ENCODE data around the gene ELP4.

ELP4 gene

DNA sequence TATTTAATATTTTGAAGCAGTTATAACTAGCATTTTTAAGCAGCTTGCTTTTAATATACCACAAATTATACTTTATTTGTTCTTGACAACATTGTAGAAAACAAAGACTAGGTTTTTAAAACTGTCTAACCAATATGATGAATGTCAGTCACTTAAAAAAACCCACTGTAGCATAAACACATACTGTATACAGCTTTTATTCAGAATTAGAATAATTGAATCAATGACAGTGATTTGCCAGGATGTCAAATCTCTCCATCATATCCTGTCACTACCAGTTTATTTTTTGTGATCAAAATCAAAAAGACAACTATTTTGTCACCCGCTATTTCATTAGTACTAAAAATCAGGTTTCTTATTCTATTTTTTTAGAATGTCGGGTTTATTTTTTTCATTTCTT lies 275.0 kb downstream of the ELP4 start:
- Histone ChIP-seq H3K18ac (ENCODE audit: low read length) (no peak overlapping the region), H3K79me1 (ENCODE audit: low read depth, low read length) (no peaks in the 10 kb centered on the region), H2AFZ (ENCODE audit: low read length) (no peak overlapping the region), H3K27ac (replicated peaks; ENCODE audit: low read length) (no peak overlapping the region), H2AK5ac (ENCODE audit: low read depth, low read length) (no peak overlapping the region), H3K4ac (ENCODE audit: low read length) (no peak overlapping the region), H3K9me3 (replicated peaks in 1 of 2; ENCODE audit: control insufficient read depth in 2 of 2, insufficient read depth in 1 of 2, low read depth in 1 of 2, low read length in 2 of 2) (no peaks in the 10 kb centered on the region), H3K27me3 (ENCODE audit: control insufficient read depth in 3 of 3, insufficient read depth in 3 of 3, low read depth in 1 of 3, low read length in 3 of 3) (no peaks in the 10 kb centered on the region), H2BK12ac (ENCODE audit: low read length) (no peak overlapping the region), H3K36me3 (replicated peaks in 1 of 2; ENCODE audit: control insufficient read depth in 2 of 2, insufficient read depth in 2 of 2, low read length in 2 of 2) (peaks cover 0 to 18% of the 10 kb centered on the region in 2 donors), H3K23ac (ENCODE audit: low read depth, low read length, poor library complexity) (no peak overlapping the region), H2BK5ac (ENCODE audit: low read length) (no peak overlapping the region), H3K14ac (ENCODE audit: low read length) (no peak overlapping the region), H4K8ac (ENCODE audit: low read depth, low read length) (no peak overlapping the region), H2BK15ac (ENCODE audit: low read length) (no peak overlapping the region), H2BK120ac (ENCODE audit: low read depth, low read length) (no peak overlapping the region), H3K4me1 (ENCODE audit: control insufficient read depth in 2 of 2, insufficient read depth in 1 of 2, low read depth in 1 of 2, low read length in 2 of 2) (peaks cover 10 to 19% of the 10 kb centered on the region in 2 donors), H4K91ac (ENCODE audit: low read depth, low read length, poor library complexity) (no peak overlapping the region), H3K4me2 (ENCODE audit: insufficient read depth, low read length, poor library complexity, severe bottlenecking) (no peak overlapping the region), H3K4me3 (ENCODE audit: low read length in 2 of 2) (no peak overlapping the region), H3K9ac (ENCODE audit: low read depth, low read length, poor library complexity) (no peak overlapping the region)
- WGBS, 2 donors (ENCODE audit: extremely low coverage in 2 of 2, insufficient read length in 2 of 2, insufficient replicate concordance in 1 of 2): no CpG with 5 or more reads among the region's 2 CpGs
- DNase-seq (ENCODE audit: low spot score): no peak

DNA sequence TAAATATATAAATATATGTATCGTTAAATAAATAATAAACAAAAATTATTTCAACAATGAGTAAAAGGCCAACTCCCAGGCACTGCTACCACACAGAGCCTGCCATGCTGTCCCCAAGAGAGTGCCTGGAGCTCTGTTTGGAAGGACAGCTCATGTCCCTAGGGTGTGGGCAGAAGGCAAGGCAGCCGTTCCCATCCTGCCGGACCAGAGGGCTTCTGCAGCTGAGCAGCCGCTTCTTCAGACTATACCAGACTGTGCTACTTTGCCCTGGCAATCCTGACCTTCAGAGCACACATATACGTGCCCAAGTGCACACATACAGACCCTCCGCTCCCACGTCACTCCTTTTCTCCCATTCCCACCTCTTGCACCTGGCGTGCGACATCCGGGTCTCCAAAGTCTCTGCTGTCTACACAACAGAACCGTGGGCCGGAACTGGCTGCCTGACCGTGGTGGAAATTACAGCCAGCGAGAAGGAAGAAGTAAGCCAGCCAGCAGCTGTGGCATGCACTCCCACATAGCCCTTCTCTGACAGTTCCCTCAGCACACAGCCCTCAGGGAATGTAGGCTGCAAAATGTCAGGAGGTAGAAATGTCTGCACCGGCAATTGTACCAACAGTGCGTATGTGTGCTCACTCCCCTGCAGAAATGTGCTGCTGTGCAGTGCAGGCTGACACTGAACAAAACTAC lies 277.6 kb downstream of the ELP4 start:
- H3K4me1 ChIP-seq (ENCODE audit: control insufficient read depth in 2 of 2, insufficient read depth in 1 of 2, low read depth in 1 of 2, low read length in 2 of 2): peaks cover 6 to 19% of the 10 kb centered on the region in 2 donors
- H2BK120ac ChIP-seq (ENCODE audit: low read depth, low read length): no peak overlapping the region
- H3K4me3 ChIP-seq (ENCODE audit: low read length in 2 of 2): no peak overlapping the region
- H2AK5ac ChIP-seq (ENCODE audit: low read depth, low read length): no peak overlapping the region
- no peak overlapping the region for H3K14ac ChIP-seq (ENCODE audit: low read length)
- H2AFZ ChIP-seq (ENCODE audit: low read length): no peak overlapping the region
- H3K36me3 ChIP-seq (replicated peaks in 1 of 2; ENCODE audit: control insufficient read depth in 2 of 2, insufficient read depth in 2 of 2, low read length in 2 of 2): peaks cover 9 to 43% of the 10 kb centered on the region in 2 donors
- H4K8ac ChIP-seq (ENCODE audit: low read depth, low read length): no peak overlapping the region
- H3K27me3 ChIP-seq (ENCODE audit: control insufficient read depth in 3 of 3, insufficient read depth in 3 of 3, low read depth in 1 of 3, low read length in 3 of 3): no peaks in the 10 kb centered on the region
- no peak overlapping the region for H3K4me2 ChIP-seq (ENCODE audit: insufficient read depth, low read length, poor library complexity, severe bottlenecking)
- no peak overlapping the region for H2BK5ac ChIP-seq (ENCODE audit: low read length)
- peaks cover 0 to 4% of the 10 kb centered on the region in 2 donors for H3K9me3 ChIP-seq (replicated peaks in 1 of 2; ENCODE audit: control insufficient read depth in 2 of 2, insufficient read depth in 1 of 2, low read depth in 1 of 2, low read length in 2 of 2)
- no peak overlapping the region for H3K9ac ChIP-seq (ENCODE audit: low read depth, low read length, poor library complexity)
- DNase-seq (ENCODE audit: low spot score): no peak
- H2BK15ac ChIP-seq (ENCODE audit: low read length): no peak overlapping the region
- H3K4ac ChIP-seq (ENCODE audit: low read length): no peak overlapping the region
- H3K27ac ChIP-seq (replicated peaks; ENCODE audit: low read length): peak overlapping the region; percentile 70
- H3K18ac ChIP-seq (ENCODE audit: low read length): peak overlapping the region; percentile 54
- H2BK12ac ChIP-seq (ENCODE audit: low read length): no peak overlapping the region
- H3K23ac ChIP-seq (ENCODE audit: low read depth, low read length, poor library complexity): no peak overlapping the region
- H4K91ac ChIP-seq (ENCODE audit: low read depth, low read length, poor library complexity): no peak overlapping the region
- peaks cover 2% of the 10 kb centered on the region for H3K79me1 ChIP-seq (ENCODE audit: low read depth, low read length)
- no CpG with 5 or more reads among the region's 16 CpGs for WGBS, 2 donors (ENCODE audit: extremely low coverage in 2 of 2, insufficient read length in 2 of 2, insufficient replicate concordance in 1 of 2)

DNA sequence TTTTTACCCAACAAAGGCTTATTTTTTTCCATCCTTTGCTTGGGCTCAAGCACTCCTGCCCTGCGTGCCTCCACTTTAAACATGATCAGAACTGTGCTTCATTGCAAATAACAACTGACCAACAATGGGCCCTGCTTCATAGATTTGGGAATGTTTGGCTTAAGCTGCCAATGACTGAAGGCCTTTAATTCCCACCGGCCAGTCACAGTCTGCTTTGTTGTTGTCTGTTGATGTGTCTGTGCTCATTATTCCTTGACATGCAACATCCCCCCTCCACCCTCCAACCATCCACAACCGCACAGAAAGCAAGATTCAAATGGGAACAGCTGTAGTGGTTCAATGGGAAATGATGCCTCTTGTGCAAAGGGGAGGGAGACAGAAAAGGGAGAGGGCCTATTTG lies 278.5 kb downstream of the ELP4 start:
- no peak overlapping the region for H3K18ac ChIP-seq (ENCODE audit: low read length)
- H4K91ac ChIP-seq (ENCODE audit: low read depth, low read length, poor library complexity): no peak overlapping the region
- no peak overlapping the region for H2BK15ac ChIP-seq (ENCODE audit: low read length)
- no peaks in the 10 kb centered on the region for H3K27me3 ChIP-seq (ENCODE audit: control insufficient read depth in 3 of 3, insufficient read depth in 3 of 3, low read depth in 1 of 3, low read length in 3 of 3)
- peak overlapping the region; percentile 21 for H2AFZ ChIP-seq (ENCODE audit: low read length)
- no peak overlapping the region for H3K4me2 ChIP-seq (ENCODE audit: insufficient read depth, low read length, poor library complexity, severe bottlenecking)
- no peak overlapping the region for H2BK5ac ChIP-seq (ENCODE audit: low read length)
- H2AK5ac ChIP-seq (ENCODE audit: low read depth, low read length): no peak overlapping the region
- peaks cover 0 to 4% of the 10 kb centered on the region in 2 donors for H3K9me3 ChIP-seq (replicated peaks in 1 of 2; ENCODE audit: control insufficient read depth in 2 of 2, insufficient read depth in 1 of 2, low read depth in 1 of 2, low read length in 2 of 2)
- no peak overlapping the region for H3K4ac ChIP-seq (ENCODE audit: low read length)
- peak; percentile 76 for DNase-seq (ENCODE audit: low spot score)
- WGBS, 2 donors (ENCODE audit: extremely low coverage in 2 of 2, insufficient read length in 2 of 2, insufficient replicate concordance in 1 of 2): no CpG with 5 or more reads among the region's 3 CpGs
- no peak overlapping the region for H3K14ac ChIP-seq (ENCODE audit: low read length)
- no peak overlapping the region for H3K23ac ChIP-seq (ENCODE audit: low read depth, low read length, poor library complexity)
- H3K9ac ChIP-seq (ENCODE audit: low read depth, low read length, poor library complexity): no peak overlapping the region
- H3K4me3 ChIP-seq (ENCODE audit: low read length in 2 of 2): no peak overlapping the region
- no peak overlapping the region for H4K8ac ChIP-seq (ENCODE audit: low read depth, low read length)
- H3K36me3 ChIP-seq (replicated peaks in 1 of 2; ENCODE audit: control insufficient read depth in 2 of 2, insufficient read depth in 2 of 2, low read length in 2 of 2): peaks cover 15 to 52% of the 10 kb centered on the region in 2 donors
- no peak overlapping the region for H2BK120ac ChIP-seq (ENCODE audit: low read depth, low read length)
- H2BK12ac ChIP-seq (ENCODE audit: low read length): no peak overlapping the region
- peak overlapping the region; percentile 55 for H3K27ac ChIP-seq (replicated peaks; ENCODE audit: low read length)
- H3K4me1 ChIP-seq (ENCODE audit: control insufficient read depth in 2 of 2, insufficient read depth in 1 of 2, low read depth in 1 of 2, low read length in 2 of 2): peaks cover 6 to 19% of the 10 kb centered on the region in 2 donors
- peaks cover 2% of the 10 kb centered on the region for H3K79me1 ChIP-seq (ENCODE audit: low read depth, low read length)

DNA sequence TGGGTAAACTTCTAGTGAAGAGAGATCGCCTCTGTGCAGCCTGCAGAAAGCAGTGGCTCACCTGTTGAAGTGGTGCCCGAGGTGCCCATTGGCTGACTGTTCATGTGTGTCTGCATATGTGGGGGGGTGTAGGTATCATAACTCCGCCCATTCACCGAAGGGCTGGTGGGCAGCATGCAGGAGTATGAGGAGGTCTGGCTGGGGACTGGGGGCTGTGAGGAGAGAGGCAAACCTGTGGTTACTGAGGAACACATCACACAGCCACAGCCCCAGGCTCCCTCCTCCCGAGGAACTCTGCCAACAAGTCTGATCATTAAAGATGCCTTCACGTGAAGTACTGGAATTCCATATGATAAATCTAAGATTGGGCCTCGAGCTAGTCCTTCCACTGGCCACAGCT lies 281.1 kb downstream of the ELP4 start:
- H3K36me3 ChIP-seq (replicated peaks in 1 of 2; ENCODE audit: control insufficient read depth in 2 of 2, insufficient read depth in 2 of 2, low read length in 2 of 2): peaks cover 27 to 77% of the 10 kb centered on the region in 2 donors

More for the DNA sequence above, 281.1 kb downstream of the ELP4 start:
- no peaks in the 10 kb centered on the region for H3K27me3 ChIP-seq (ENCODE audit: control insufficient read depth in 3 of 3, insufficient read depth in 3 of 3, low read depth in 1 of 3, low read length in 3 of 3)
- no peak for DNase-seq (ENCODE audit: low spot score)
- peaks cover 2% of the 10 kb centered on the region for H3K79me1 ChIP-seq (ENCODE audit: low read depth, low read length)
- no peak overlapping the region for H3K4me2 ChIP-seq (ENCODE audit: insufficient read depth, low read length, poor library complexity, severe bottlenecking)
- no peak overlapping the region for H2BK15ac ChIP-seq (ENCODE audit: low read length)
- H3K18ac ChIP-seq (ENCODE audit: low read length): peak overlapping the region; percentile 44
- H2AK5ac ChIP-seq (ENCODE audit: low read depth, low read length): no peak overlapping the region
- H3K14ac ChIP-seq (ENCODE audit: low read length): no peak overlapping the region
- no peak overlapping the region for H3K4ac ChIP-seq (ENCODE audit: low read length)
- H2BK12ac ChIP-seq (ENCODE audit: low read length): no peak overlapping the region
- H3K4me1 ChIP-seq (ENCODE audit: control insufficient read depth in 2 of 2, insufficient read depth in 1 of 2, low read depth in 1 of 2, low read length in 2 of 2): peaks cover 8 to 19% of the 10 kb centered on the region in 2 donors
- no peak overlapping the region for H3K27ac ChIP-seq (replicated peaks; ENCODE audit: low read length)
- no peak overlapping the region for H3K9ac ChIP-seq (ENCODE audit: low read depth, low read length, poor library complexity)
- no peak overlapping the region for H2BK5ac ChIP-seq (ENCODE audit: low read length)
- no peak overlapping the region for H3K23ac ChIP-seq (ENCODE audit: low read depth, low read length, poor library complexity)
- no peak overlapping the region for H4K8ac ChIP-seq (ENCODE audit: low read depth, low read length)
- peaks cover 0 to 4% of the 10 kb centered on the region in 2 donors for H3K9me3 ChIP-seq (replicated peaks in 1 of 2; ENCODE audit: control insufficient read depth in 2 of 2, insufficient read depth in 1 of 2, low read depth in 1 of 2, low read length in 2 of 2)
- no CpG with 5 or more reads among the region's 7 CpGs for WGBS, 2 donors (ENCODE audit: extremely low coverage in 2 of 2, insufficient read length in 2 of 2, insufficient replicate concordance in 1 of 2)
- H3K4me3 ChIP-seq (ENCODE audit: low read length in 2 of 2): no peak overlapping the region
- H4K91ac ChIP-seq (ENCODE audit: low read depth, low read length, poor library complexity): no peak overlapping the region
- no peak overlapping the region for H2BK120ac ChIP-seq (ENCODE audit: low read depth, low read length)
- no peak overlapping the region for H2AFZ ChIP-seq (ENCODE audit: low read length)
